Prostate gland (tissue), 2 donors: Measurements from ENCODE around the gene XCL1.
"Not testable (repeated sequence)": the region's sequence is repeated elsewhere in the genome, so short reads cannot be mapped to it uniquely, and the experiment has no call there.

Experiments used
- POLR2A ChIP-seq: fragments of 450-650 bp; IDR thresholded peaks from one replicate; pipeline ENCODE4 v1.6.1; 2016; ENCODE audit warnings: antibody characterized with exemption, mild to moderate bottlenecking
- POLR2AphosphoS5 ChIP-seq: sonication (generic); formaldehyde crosslinking; IDR thresholded peaks from one replicate; pipeline ENCODE4 v1.6.1; 2017; ENCODE audit warnings: antibody characterized with exemption
- TF ChIP-seq, protein P1 (sequence below), 4 experiments: fragments of 200-600 bp in 2 of 4; fragments of 450-650 bp in 2 of 4; sonication (generic) in 2 of 4; IDR thresholded peaks; 1 replicate in 3 of 4; 2 replicates in 1 of 4; pipeline ENCODE4 v1.5.1; 2016 to 2019; ENCODE audit warnings: antibody characterized with exemption in 4 of 4, mild to moderate bottlenecking in 2 of 4, moderate library complexity in 2 of 4

DNA sequence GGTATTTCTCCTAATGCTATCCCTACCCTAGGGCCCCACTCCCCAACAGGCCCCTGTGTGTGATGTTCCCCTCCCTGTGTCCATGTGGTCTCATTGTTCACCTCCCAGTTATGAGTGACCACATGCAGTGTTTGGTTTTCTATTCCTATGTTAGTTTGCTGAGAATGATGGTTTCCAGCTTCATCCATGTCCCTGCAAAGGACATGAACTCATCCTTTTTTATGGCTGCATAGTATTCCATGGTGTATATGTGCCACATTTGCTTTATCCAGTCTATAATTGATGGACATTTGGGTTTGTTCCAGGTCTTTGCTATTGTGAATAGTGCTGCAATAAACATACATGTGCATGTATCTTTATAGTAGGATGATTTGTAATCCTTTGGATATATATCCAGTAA lies 19.0 kb downstream of the XCL1 start:
- TF ChIP-seq, protein P1, sequence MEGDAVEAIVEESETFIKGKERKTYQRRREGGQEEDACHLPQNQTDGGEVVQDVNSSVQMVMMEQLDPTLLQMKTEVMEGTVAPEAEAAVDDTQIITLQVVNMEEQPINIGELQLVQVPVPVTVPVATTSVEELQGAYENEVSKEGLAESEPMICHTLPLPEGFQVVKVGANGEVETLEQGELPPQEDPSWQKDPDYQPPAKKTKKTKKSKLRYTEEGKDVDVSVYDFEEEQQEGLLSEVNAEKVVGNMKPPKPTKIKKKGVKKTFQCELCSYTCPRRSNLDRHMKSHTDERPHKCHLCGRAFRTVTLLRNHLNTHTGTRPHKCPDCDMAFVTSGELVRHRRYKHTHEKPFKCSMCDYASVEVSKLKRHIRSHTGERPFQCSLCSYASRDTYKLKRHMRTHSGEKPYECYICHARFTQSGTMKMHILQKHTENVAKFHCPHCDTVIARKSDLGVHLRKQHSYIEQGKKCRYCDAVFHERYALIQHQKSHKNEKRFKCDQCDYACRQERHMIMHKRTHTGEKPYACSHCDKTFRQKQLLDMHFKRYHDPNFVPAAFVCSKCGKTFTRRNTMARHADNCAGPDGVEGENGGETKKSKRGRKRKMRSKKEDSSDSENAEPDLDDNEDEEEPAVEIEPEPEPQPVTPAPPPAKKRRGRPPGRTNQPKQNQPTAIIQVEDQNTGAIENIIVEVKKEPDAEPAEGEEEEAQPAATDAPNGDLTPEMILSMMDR (IDR thresholded peaks at IDR 0.05), result not testable (repeated sequence)
- TF ChIP-seq POLR2AphosphoS5, POLR2A: not testable (repeated sequence)
